ENCODE measurements around the gene FLOT1. TPM values are rescaled to one million over a fixed set of nuclear protein-coding genes. Genes with fewer than 3 reads are reported as not detected.

The FLOT1 gene
- total and polyA plus RNA-seq, 9 of the 15 experiments (the other 6 are each of a cell fraction or from before 2014, with no cell fraction given), result 11.7 to 149 (median 118) TPM

- TF ChIP-seq CUX1 (CRISPR knock-in tag; IDR thresholded peaks at IDR 0.05), result no peak
- no peak for TF ChIP-seq ZNF507 (tag; conservative IDR thresholded peaks at IDR 0.05)
- TF ChIP-seq FOXM1 (IDR thresholded peaks at IDR 0.05; ENCODE audit: low read depth), result no peak
- TF ChIP-seq FOXM1 (CRISPR knock-in tag; IDR thresholded peaks at IDR 0.05; ENCODE audit: low read depth), result 0 out of 2 replicates have a peak, but pooled peaks have one; percentile 52
- no peak; the same call in 1 of the 2 replicates for TF ChIP-seq ZNF431 (CRISPR knock-in tag; IDR thresholded peaks at IDR 0.05)
- TF ChIP-seq HBP1 (CRISPR knock-in tag; IDR thresholded peaks at IDR 0.05), result no peak
- TF ChIP-seq HSF4 (CRISPR knock-in tag; IDR thresholded peaks at IDR 0.05; ENCODE audit: borderline replicate concordance), result no peak
- peak; percentile 68 for TF ChIP-seq GABPB1 (CRISPR knock-in tag; IDR thresholded peaks at IDR 0.05)
- TF ChIP-seq PRDM10 (IDR thresholded peaks at IDR 0.05; ENCODE audit: partially characterized antibody), result peak; percentile 26
- no peak for TF ChIP-seq TSHZ1 (CRISPR knock-in tag; IDR thresholded peaks at IDR 0.05)
- TF ChIP-seq RBM14 (IDR thresholded peaks at IDR 0.05; ENCODE audit: borderline replicate concordance, insufficient read depth, low read depth, low read length), result no peak
These were observed 20.0 kb downstream of the FLOT1 start (continued) for GRCh38 chr6:30722280-30723112.
